Occipital lobe (tissue), 2 donors: ENCODE data around the gene PKNOX2. TPM values are rescaled to one million over a fixed set of nuclear protein-coding genes. Genes with fewer than 3 reads are reported as not detected.
A peak's percentile ranks its signal among the peaks of the same experiment; 100 is the strongest.

Experiments
- DNase-seq: peaks from one replicate; lab custom pipeline; 2025; lab: John Stamatoyannopoulos, UW
- total RNA-seq: library from RNA; depleted of rRNA; stranded (reverse); fragments of >200 nt; gene quantifications from one replicate; pipeline ENCODE4 v1.2.3, GENCODE V29; 2014

The PKNOX2 gene
- total RNA-seq, 1 donor from 2014 or later = 5.3 TPM

DNA sequence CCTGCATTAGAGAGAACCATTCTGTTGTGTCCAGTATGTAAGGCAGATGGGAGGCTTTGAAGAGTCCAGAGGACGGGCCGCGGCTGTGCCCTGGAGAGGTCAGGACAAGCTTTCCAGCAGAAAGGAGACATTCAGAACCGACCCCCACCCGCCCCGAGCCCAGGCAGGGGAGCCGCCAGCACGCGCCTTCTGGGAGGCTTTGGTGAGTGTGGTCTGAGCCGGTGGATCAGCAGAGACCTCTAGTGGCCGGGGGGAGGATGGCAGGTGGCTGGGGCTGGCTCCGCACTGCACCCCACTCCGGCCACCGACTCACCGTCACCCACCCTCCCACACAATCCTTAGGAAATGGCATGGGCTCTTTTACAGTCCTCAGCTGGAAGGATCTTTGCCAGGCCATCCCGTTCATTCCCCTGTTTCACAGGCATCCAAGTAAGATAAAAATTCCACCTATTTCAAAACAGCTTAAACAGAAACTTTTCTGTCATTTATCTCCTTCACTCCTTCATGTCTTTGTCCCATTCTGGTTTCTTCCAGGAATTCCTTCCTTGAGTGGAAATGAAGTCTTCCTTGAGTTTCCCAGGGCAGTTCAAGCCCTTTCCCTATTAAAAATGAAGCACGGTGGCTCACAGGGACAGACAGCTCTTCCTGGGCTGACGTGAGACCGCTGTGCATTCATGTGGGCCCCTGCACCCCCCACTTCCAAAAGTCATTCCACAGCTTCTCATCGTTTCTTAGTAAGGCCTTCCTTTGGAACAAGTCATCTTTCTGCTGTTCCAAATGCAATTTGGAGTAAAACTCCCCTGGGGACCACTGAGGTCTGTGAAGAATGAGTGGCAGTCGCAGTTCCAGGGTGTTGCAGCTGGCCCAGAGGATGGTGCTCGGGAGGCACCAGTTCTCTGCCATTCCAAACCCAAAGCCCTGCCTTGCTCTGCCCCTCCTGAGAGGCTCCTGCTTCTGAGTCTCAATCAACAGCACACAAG lies 240.6 kb downstream of the PKNOX2 start:
- peak; percentile 70 for DNase-seq

DNA sequence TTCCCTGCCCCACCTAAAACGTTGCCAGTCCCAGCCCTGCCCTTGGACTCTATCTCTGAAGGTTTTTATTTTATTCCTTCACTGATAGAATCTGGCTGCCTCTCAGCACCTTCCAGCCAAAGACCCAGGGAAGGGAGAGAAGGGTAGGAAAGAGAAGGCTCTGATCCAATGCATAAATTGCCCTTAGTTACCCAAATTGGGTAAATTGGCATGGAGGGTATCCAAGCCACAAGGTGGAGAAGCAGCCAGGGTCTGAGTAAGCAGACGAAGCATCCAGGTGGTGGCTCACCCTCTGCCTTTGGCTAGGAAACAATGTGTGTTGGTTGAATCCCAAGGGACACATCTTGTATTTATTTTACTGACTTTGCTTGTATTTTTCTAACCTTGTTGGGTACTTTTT lies 242.5 kb downstream of the PKNOX2 start:
- DNase-seq = no peak

DNA sequence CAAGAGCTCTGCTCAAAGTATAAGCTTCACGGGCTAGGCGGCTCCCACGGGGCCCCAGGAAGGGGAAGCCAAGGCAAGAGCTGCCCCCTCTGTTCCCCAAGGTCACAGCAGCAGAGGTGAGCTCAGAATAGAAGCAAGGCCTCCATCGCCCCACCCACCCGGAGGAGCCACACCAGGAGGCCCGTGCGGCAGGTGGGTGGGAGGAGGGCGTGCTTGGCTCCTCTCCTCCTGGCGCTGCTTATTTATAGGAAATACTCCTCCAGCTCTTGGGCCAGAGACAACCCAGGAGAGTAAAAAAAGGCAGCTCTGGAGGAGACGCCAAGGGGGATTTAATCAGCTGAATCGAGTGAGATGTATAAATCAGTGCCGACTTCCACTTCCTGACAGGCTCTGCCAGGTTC lies 243.8 kb downstream of the PKNOX2 start:
- DNase-seq = peak; percentile 53

DNA sequence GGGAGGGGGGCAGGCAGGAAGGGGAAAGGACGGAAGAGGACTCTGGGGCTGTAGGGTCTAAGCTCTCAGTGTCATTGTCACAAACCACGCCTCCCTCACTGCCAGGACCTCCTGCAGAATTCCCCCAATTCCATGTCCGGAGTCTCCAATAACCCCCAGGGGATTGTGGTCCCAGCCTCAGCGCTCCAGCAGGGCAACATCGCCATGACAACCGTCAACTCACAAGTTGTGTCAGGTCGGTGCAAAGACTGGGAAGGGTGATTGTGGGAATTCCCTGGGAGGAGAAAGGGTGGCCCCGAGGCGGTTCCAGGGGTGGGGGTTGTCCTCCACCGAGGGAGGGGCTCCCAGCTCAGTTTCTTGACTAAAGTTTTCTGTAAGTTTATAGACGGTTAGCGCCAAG lies 245.5 kb downstream of the PKNOX2 start:
- DNase-seq = no peak

DNA sequence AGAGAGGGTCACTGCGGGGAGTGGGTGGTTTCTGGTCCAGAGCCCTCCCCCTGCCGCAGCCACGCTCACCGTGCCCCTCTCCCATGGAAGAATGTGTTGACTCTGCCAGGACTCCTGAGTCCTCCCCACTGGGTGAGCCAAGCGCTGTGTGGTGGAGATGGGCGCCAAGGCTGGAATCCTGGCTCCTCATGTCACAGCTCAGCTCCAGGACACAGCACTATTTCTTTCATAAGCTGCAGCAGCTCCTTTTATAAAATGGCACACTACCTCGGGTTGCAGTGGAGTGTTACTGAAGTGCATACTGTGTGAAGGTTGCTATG lies 247.6 kb downstream of the PKNOX2 start:
- no peak for DNase-seq

DNA sequence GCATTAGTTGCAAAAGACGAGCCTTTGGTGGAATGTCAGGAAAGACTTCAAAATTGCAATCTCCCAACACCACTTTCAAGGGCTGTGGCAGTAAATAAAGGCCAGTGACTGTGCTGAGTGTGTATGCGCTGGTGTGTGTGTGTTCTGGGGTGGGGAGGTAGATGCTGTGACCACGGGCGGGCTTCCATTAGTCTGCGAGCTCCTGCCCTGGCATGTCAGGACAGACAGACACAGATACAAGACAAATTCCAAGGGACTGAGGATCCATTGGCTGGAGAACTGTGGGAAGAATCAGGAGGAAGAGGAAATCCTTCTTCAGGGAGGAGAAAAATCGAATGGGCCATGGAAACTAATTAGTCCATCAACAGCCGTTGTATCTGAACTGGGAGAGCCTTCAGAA lies 248.0 kb downstream of the PKNOX2 start:
- no peak for DNase-seq

DNA sequence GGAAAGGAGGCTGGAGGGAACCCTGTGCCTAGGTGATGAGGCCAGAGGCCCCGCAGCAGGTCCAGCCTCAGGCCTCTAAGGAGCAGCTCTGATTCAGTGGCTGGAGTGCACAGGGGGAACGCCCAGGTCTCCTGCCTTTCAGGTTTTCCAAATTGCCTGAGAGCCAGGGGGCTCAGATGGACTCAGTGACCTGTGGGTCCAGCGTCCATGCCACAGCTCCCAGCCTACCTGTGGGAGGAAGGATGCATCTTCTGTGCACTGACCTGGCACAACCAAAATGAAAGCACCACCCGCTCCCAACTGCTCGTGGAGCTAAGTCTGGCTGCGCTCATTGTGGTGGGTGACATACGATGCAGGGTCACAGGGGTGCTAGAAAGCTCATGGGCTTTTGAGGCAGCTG lies 248.7 kb downstream of the PKNOX2 start:
- DNase-seq = no peak

DNA sequence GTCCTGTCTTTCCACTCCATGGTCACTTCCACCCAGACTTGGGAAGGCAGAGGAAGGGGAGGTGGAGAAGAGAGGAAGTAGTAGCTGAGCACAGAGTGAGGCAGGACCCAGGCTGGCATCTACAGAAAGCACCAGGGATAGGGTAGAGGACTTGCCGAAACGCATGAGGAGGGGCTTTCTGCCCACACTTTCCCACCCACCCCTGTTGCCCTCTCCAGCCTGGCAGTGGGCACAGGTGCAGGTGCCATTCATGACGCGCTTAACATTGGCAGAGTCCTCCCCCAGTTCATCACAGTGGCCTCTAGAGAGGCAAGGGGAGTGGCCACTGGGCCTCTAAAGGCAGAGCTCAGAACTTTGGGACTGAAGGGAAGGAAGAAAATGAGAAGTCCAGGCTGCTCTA lies 249.6 kb downstream of the PKNOX2 start:
- no peak for DNase-seq

DNA sequence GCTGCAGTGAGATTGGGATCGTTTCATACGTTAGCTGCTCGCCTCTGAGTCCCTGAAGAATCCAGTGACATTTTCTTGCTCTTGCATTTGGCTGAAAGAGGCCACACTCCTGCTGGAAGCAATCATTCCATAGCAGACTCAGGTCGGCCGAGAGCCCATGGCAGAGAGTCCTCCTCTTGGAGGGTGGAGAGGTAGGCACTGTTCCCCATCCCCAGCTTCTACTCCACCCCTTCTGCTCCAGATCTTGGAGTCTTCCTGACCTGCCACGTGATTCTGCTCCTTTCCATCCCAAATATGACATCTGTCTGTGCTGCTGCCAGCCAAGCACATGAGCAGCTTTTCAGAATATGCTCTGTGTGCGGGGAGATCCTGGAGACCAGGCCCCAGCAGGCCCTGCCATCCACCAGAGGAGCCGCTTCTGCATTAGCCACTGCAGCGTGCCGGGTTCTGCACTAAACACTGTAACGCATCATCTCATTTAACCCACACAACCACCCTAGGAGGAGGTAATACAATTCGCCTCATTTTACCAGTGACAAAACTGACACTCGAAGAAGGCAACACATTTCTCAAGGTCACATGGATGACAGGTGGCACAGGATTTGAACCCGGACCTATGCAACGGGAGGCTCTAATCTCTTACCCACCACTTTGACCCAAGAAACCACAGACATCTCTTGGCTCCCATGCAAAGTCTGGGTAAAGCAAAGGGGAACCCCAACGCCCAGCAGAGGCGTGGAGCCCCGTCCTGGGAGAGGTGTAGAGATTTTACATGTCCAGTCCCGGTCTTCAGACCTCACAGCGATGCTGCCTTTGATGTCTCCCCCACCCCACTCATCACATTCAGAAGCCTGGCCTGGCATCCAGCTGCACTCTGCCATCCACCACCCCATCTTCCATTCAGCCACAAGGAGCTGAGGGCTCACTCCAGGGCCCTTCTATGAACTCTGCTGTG lies 252.7 kb downstream of the PKNOX2 start:
- no peak for DNase-seq

DNA sequence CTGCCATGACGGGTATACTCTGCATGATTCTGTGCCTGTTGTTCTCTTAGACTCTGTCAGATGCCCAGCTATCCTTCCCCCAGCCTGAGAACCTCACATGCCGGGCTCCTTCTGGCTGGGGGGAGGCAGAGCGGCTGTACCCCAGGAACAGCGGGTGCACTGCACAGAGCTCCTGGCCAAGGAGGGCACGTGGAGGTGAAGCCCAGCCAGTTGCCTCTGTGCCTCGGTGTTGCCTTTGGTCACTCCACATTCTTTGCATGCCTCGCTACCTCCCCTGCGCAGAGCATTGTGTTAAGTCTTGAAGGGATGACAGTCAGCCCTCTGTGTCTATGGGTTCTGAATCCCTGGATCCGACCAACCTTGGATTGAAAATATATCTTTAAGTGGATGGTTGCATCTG lies 253.8 kb downstream of the PKNOX2 start:
- no peak for DNase-seq

DNA sequence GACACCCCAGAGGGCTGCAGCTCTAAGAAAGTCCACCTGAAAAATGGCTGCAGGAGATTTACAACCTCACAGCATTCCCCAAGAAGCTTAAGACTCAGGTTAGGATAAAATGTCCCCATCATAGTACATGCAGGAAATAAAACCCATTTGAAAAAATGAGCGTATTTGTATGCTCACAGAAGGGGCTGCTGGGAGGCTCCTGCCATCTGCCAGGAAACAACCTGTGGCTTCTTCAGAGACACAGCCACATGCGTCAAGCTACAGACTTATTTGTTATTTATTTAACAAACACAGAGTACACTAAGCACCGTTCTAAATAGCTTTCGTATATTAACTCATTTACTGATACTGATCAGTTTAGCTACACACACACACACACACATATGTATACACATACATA lies 258.1 kb downstream of the PKNOX2 start:
- DNase-seq = no peak

DNA sequence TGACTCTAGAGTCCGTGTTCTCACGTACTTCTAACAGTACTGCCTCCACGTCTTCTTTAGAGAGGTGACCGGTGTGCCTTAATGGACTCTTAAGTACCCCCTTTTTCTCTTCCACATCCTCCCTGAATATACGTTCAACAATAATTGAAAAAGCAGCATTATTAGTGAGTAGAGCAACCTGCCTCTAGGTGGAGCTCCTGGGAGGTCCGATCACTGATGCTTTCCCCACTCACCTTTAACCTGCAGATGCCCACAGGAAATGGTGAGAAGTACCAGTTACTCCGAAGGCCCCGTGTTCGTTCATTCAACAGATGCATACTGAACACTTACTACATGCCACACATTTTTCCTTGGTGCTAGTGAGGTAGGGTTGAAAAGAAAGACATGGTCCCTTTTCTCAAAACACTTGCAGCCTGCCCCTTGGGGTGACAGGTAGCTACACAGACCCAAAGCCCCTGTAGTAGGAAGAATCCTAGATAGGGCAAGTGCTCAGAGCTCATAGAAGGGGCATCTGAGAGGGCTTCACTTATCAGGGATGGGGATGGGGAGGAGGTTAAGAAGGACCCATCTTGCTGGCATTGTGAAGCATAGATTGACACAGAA lies 258.8 kb downstream of the PKNOX2 start:
- no peak for DNase-seq

DNA sequence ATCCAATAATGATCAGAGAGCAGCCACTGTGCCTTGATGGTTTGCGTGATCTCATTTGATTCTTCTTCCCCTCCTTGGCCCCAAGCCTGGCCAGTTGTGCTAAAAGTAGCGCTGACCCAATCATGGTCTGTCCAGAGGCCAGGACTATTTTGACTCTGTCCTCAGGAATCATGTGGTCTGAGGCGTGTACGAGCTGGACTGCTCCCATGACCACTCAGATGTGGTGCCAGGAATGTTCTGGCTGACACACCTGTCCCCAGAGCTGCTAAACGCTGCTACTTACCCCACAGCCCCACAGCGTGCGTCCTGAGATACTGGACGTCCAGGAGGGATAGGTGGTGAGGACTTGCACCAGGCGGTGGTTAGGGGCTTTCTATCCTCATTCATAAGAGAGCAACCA lies 261.1 kb downstream of the PKNOX2 start:
- DNase-seq = no peak

DNA sequence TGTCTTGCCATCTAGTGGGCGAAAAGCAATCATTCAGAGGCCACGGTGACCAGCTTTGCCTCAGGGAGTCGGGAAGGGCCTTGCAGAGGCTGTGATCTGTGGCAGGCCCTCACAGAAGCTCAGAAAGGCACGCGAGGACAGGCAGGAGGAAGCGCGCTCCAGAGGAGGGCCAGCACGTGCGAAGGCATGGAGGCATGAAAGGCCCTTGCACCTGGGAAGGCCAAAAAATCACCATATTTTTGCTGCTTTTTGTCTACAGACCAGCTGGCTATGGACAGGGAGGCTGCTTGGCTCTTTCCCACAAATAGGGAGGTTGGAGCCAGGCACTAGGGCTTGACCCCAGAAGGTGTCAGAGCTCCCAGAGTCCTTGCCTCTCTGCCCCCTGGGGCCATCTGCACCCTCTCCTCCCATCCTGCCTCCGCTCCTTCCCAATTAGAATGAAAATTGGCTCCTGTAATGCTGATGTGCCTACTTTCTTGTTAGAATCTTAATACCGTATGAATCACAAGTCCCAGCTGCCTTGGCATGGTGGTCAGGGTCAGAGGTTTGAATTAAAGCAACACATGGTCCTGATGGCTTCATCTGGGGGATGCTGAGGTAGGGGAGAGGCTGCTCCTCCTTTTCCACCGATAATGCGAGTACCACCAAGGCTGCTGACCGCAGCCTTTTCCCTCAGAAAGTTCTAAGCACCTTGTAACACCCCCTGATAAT lies 262.4 kb downstream of the PKNOX2 start:
- no peak for DNase-seq

DNA sequence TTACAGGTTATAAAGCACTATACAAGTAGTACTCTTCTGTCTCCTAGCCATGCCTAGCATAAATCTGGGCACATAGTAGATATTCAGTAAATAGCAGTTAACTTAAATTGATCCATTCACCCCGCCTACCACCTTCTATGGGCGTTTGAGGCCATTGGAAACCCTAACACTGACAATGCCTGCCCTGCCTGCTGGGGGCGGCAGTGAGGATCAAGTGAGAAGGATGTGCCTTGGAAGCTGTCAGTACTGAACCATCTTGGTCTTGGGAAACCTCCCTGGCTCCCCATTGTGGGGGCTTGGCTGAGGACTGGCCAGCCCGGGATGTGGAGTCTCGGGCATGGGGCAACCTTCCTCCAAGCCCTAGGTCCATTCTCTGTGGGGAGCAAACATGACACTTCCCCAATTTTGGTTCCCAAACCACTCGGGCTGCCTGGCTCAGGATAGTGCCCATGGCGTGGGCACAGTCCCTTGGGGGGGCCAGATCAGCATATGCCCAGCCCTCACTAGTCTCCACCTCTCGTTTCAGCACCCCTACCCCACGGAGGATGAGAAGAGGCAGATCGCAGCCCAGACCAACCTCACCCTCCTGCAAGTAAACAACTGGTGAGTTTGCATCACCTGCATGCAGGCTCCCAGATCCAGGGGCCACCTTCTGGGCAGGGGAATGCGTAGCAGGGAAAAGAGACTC lies 264.1 kb downstream of the PKNOX2 start:
- no peak for DNase-seq

DNA sequence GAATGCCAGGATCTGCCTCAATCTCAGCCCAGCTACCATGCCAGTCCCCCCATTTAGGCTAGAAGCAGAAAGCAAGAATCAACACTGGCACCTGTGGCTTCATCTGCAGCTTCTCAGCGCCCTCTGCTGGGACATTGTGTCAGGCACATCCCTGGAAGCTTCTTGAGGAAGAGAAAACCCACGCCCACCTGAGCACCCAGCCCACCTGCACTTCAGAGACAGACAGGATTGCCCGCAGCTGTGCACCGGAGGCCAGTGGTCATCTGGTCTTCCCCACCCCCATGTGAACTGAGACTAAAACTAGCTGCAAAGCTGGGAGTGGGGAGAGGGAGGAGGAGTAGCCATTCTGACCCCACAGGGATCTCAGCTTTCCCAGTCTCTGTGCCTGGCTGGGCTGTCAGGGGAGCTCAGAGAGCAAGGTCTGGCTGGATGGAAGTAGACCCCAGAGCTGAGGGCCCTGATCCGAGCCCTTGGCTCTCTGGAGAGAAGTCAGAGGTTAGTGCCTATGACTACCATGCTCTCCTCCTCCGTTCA lies 264.7 kb downstream of the PKNOX2 start:
- peak; percentile 51 for DNase-seq

DNA sequence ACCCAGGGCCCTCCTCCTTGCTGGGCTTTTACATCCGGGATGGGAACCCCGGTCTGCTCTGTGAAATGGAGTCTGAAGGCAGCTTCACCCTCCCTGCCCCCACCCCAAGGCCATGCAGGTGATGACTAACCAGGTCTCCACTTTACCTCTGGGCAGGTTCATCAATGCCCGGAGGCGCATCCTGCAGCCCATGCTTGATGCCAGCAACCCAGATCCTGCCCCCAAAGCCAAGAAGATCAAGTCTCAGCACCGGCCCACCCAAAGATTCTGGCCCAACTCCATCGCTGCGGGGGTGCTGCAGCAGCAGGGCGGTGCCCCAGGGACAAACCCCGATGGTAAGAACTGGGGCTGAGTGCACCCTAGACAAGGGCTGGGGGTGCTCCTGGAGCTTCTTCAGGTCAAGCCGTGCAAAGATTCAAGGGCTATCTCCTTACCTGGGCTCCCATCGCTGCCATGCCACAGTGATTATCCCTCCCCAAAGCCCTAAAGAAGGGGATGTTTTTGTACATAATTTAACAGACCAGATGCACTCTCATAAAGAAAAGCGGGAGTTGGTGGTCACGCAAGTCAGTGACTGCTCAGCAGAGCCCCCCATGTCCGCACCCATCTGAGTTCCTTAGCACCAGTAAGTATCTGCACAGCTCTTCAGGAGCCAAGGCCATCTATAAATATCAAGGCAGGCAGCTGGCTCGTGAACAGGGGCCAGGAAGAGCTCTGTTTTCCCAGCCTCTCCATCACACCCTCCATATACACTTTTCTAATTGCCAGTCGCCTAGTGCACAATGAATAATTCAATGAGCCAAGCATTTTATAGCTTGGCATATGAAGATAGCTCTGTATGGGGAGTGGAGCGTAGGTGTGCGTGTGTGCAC lies 265.5 kb downstream of the PKNOX2 start:
- DNase-seq = no peak

DNA sequence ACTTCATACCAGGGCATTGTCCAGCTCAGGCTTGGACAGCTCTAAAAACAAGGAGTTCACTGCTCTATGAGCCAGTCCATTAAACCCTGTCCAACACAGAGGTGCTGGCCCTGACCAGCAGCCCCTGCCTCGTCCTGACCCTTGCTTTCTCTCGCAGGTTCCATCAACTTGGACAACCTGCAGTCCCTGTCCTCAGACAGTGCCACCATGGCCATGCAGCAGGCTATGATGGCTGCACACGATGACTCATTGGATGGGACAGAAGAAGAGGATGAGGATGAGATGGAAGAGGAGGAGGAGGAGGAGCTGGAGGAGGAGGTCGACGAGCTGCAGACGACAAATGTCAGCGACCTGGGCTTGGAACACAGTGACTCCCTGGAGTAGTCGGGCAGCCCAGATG lies 266.5 kb downstream of the PKNOX2 start:
- DNase-seq = no peak

DNA sequence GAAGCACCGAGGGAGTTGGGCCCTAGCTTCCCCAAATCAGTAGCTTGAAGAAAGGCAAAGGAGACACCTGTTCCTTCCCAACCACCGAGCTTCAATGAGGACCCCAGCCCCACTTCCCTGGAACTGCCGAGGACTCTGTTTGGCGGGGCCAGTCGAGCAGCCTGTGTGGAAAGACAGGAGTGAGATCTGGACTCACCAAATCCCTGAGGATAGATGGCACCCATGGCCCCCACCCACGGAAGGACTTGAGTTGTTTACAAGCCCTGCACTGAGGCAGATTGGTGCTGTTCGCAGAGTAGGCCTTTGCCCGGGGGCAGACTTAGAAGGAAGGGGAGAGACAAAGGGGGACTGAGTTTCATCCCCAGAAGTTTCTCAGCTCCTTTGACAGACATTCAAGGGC lies 266.9 kb downstream of the PKNOX2 start:
- DNase-seq = no peak
